RCC 7860 (cell line): ENCODE measurements around the gene VSIR.
A peak's percentile ranks its signal among the peaks of the same experiment; 100 is the strongest.

Experiments
- DNase-seq: peaks from one replicate; pipeline ENCODE4 v3.0.0-alpha.2; 2015; ENCODE audit warnings: low spot score
- FAIRE-seq: peaks from 2 replicates; lab custom pipeline; 2012; peaks lifted over from hg19 to GRCh38; lab: Jason Lieb, UNC

The VSIR gene

DNA sequence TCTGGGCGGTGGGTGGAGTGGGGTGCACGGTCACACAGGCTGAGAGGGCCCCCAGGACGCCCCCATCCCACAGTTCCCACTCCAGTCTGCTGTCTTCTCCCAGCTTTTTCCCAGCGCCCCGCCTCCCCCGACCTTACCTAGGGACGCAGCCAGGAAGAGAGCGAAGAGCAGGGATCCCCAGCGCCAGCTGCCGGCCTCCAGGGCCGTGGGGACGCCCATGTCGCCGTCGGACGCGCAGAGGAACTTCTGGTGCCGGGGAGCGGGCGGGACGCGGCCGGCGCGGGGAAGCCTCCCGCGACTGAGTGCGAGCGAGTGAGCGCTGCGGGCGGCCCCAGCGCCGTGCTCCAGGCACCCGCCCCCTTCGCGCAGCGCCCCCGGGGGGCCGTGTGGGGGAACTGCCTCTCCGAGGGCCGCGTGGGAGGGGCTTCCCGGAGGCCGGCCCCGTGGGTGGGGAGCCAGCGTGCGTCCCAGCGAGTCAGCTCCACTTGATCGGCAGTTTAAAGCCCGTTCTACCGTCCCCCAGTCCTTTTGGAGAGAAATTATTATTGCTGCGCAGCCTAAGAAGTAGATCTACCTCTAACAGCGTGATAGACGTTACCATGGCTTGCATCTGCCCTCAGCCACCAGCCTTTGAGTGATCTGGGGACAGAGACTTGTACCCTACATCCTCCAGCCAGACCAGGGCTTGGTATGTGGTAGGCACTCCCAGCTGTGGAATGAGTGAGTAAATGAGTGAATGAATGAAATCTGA is at the start of gene VSIR:
Gene VSIR, minus strand, starts transcription at position 300 of the 751 bp plus-strand sequence. Its CDS starts 81 bp downstream, at position 219.
- FAIRE-seq (no peak), DNase-seq (no peak)

DNA sequence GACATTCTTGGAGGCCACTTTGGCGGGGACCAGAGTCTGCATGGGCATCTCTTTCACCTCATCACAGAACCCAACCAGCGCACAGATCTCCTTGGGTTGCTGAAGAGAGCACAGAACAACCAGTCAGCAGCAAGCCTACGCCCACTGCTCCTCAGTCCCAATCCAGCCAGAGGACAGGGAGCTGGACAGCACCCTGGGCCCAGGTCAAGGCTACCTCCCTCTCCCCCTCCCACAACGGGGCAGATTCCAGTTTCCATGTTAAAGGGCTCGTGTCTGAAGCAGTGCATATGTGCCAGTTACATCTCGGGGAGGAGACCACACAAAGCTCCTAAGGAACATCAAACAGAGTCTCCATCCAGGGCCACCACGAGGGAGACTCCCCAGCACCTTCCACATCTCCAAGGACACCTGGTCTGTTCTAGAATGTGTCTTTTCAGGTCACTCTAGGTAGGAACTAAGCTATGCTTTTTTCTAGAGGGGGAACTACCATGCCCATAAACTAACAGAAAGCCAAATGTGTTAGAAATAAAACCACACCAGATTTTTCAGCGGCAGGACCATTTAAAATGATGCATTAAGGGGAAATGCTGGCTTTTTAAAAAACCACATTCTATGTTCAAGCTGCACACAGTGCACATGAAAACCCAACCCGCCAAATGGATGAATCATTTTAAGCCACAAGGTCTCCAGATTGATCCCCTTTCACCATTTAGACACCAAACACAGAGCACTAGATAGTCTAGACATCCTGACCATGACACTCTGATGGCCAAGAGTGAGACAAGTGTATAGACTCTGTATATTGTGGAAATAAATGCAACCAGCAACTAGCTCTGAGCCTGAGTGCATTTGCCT is 48.8 kb upstream of the VSIR start:
- FAIRE-seq: no peak
- no peak for DNase-seq

- FAIRE-seq (no peak), DNase-seq (no peak)
These were observed 47.6 kb upstream of the VSIR start for GRCh38 chr10:71820966-71821365.

GRCh38 chr10:71819985-71820384 is 46.7 kb upstream of the VSIR start:
- DNase-seq (no peak), FAIRE-seq (no peak)

GRCh38 chr10:71819441-71819861 is 46.1 kb upstream of the VSIR start:
- FAIRE-seq: no peak

GRCh38 chr10:71818674-71819260 is 45.4 kb upstream of the VSIR start:
- no peak for DNase-seq
- FAIRE-seq: no peak

More at GRCh38 chr10:71819441-71819861, 46.1 kb upstream of the VSIR start:
- DNase-seq: no peak

GRCh38 chr10:71817831-71818655 is 44.7 kb upstream of the VSIR start:
- no peak for DNase-seq
- FAIRE-seq: no peak

- FAIRE-seq (no peak), DNase-seq (no peak)
These were observed 43.8 kb upstream of the VSIR start for GRCh38 chr10:71816936-71817618.

GRCh38 chr10:71816421-71816851 is 43.1 kb upstream of the VSIR start:
- no peak for FAIRE-seq
- DNase-seq: no peak

GRCh38 chr10:71815515-71816130 is 42.3 kb upstream of the VSIR start:
- DNase-seq: no peak
- FAIRE-seq: no peak

DNA sequence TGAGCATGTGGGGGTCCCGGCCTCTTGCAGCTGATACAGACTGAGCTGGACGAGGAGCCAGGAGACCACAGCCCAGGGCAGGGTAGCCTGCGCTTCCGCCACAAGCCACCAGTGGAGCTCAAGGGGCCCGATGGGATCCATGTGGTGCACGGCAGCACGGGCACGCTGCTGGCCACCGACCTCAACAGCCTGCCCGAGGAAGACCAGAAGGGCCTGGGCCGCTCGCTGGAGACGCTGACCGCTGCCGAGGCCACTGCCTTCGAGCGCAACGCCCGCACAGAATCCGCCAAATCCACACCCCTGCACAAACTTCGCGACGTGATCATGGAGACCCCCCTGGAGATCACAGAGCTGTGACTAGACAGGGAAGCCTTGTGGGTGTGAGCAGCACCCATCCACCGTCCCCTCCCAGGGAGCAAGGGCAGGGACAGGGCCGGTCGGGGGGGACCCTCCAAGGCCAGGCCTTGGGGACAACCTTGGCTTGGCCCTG is 41.6 kb upstream of the VSIR start:
- FAIRE-seq: no peak
- DNase-seq: no peak

- FAIRE-seq (no peak), DNase-seq (no peak)
These were observed 39.7 kb upstream of the VSIR start for GRCh38 chr10:71812913-71813590.

DNA sequence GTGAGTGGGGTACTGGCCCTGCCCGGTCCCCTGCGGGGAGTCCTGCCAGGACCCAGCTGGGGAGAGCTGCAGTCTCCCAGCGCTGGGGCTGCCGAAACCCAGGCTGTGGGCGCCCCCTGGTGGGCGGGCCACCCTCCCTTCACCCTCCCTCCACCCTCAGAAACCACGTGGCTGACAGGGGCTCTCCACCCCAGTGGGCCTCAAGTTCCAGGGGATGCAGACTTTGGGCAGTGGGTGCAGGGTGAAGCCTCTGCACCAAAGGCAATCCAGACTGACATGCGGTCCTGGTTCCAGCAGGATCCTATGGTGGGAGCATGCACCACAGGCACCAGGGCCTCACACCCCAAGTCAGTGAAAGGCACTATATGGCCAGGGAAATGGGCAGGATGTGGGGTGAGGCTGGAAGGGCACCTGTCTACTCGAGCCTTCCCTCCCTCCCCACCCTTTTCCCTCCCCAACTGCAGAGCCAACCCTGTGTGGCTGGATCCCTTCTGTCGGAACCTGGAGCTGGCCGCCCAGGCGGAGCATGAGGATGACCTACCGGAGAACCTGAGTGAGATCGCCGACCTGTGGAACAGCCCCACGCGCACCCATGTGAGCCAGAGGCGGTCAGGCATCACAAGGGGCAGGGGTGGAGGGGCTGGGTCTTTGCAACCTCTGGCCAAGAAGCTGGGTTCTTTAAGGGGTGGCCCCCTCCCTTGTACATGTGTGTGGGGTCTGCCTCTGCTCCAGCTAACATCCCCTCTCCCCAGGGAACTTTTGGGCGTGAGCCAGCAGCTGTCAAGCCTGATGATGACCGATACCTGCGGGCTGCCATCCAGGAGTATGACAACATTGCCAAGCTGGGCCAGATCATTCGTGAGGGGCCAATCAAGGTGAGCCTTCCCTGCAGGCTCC is 38.9 kb upstream of the VSIR start:
- DNase-seq (peak; percentile 17), FAIRE-seq (no peak)

- FAIRE-seq (no peak), DNase-seq (no peak)
These were observed 38.0 kb upstream of the VSIR start for GRCh38 chr10:71811351-71811750.

DNA sequence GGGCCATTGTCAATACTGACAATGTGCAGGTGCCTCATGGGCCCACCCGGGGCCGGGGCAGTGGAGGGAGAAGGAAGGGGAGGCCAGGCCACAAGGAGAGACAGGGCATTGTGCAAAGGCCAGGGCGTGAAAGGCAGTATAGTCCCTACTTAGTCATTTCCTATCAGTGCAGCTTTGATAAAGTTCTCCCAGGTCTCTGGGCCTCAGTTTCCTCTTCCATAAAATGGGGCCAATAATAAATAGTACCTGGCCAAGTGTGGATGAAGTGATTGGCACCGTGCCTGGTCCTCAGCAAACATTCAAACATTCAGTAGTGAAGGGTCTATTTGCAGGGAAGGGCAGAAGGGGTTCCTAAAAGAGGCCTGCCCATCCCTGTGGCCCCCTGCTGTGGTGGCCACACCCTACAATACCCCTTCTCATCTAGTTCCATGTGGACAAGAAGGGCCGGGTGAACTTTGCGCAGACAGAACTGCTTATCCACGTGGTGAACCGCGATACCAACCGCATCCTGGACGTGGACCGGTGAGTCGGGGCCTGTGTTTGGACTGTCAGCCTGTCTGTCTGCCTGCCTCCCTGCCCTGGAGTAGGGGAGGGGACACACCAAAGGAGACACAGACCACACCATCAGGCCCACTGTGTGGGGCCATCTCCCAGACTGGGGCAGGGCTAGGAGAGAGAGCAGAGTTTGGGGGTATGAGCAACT is 36.9 kb upstream of the VSIR start:
- FAIRE-seq: no peak

GRCh38 chr10:71809628-71810027 is 36.3 kb upstream of the VSIR start:
- DNase-seq: no peak
- no peak for FAIRE-seq

More for the DNA sequence above, 36.9 kb upstream of the VSIR start:
- DNase-seq: no peak
